MM.1S (cell line): ENCODE results near the gene VEGFB.

ENCODE experiments used
- CTCF ChIP-seq: fragments of 300-600 bp; sonication (generic); IDR thresholded peaks from 2 replicates; pipeline ENCODE4 v1.5.1; 2016; ENCODE audit warnings: antibody characterized with exemption, low read length, mixed read lengths
- EZH2 ChIP-seq: fragments of 300-600 bp; sonication (generic); optimal IDR thresholded peaks from 2 replicates; pipeline ENCODE3; 2017; ENCODE audit warnings: low read depth, mild to moderate bottlenecking, antibody characterized with exemption, low read length, mixed read lengths

- TF ChIP-seq EZH2 (no peak), CTCF (no peak)
Measured at GRCh38 chr11:64224891-64225607, 9.3 kb upstream of the VEGFB start.
